Fibroblast of the conjunctiva (primary cell): ENCODE measurements around the gene CASK.

ENCODE experiments used
- DNase-seq: peaks from one replicate; pipeline ENCODE4 v3.0.0-alpha.2; 2010; ENCODE audit warnings: low read depth

Gene CASK

DNA sequence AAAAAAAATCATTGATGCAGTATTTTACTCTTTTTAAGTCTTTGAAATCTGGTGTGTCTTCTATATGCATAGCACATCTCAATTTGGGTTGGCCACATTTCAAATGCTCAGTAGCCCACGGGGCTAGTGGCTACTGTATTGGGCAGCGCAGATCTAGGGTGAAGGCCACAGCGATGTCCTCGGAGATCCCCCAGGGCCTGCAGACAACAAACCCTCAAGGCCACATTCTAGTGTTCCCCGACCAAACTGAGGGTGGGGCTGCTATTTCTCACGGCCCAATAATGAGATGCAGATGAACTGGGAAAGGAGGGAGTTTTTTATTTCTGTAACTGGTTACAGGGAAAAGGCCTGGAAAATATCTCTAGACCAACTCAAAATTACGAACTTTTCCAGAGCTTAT, 452.6 kb downstream of the CASK start:
- no peak for DNase-seq

DNA sequence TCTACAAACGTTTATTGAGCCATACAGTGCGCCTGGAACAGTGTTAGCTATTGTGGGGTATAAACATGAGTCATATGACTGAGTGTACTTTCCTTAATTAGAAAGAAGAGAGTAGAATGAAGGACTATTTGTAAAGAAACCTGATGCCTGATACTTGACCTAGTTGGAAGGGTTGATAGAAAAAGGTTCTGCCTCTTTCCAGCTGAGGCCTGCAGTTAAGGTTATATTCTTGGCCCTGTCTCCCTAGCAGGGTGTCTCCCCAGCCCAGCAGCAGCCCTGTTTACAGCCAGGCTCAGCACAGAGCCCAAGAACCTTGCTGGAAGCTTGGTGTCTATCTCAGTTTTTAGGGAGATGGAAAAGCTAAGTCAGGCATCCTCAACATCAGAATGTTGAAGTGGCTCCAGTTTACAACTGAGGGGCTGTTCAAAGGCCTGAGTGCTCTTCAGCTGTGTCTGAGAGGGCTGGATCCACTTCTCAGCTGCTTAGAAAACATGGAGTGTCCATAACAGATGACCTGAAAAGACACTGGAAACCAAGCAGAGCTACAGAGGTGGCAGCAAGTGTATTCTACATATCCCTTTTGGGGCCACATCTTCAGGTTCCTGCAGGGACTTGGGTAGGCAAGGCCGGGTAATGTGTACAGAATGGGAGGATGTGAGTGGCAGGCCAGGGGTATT, 454.6 kb downstream of the CASK start:
- peak; percentile 51 for DNase-seq
